WTC11 (cell line): ENCODE measurements around the gene ACTRT2. TPM values are rescaled to one million over a fixed set of nuclear protein-coding genes. Genes with fewer than 3 reads are reported as not detected.

Source experiments
- ATAC-seq: fragments of 200-7000 bp; cut with Tn5 transposase; 2 replicates; pipeline ENCODE4 v1.10.0; 2021; ENCODE audit warnings: mild to moderate bottlenecking, moderate library complexity
- CTCF ChIA-PET: fragments of 300-600 bp; sonication (Branson Sonifier 250); formaldehyde crosslinking; loops from one replicate; lab custom pipeline; 2021; ENCODE audit warnings: antibody characterized with exemption; lab: Charles Lee
- POLR2A ChIA-PET: fragments of 350-600 bp; sonication (Branson Sonifier 250); formaldehyde crosslinking; loops from one replicate; lab custom pipeline; 2021; ENCODE audit warnings: antibody characterized with exemption; lab: Charles Lee
- DNase-seq: peaks from one replicate; pipeline ENCODE4 v3.0.0; 2021; ENCODE audit warnings: low spot score
- H3K27ac Mint-ChIP-seq: 2 replicates; pipeline ENCODE4 v1.8.0; 2021; ENCODE audit warnings: mixed read lengths
- H3K27me3 Mint-ChIP-seq: 2 replicates; pipeline ENCODE4 v1.8.0; 2021; ENCODE audit warnings: low read depth, mild to moderate bottlenecking, moderate library complexity, mixed read lengths
- H3K36me3 Mint-ChIP-seq: 2 replicates; pipeline ENCODE4 v1.8.0; 2021; ENCODE audit warnings: mixed read lengths
- H3K4me1 Mint-ChIP-seq: 2 replicates; pipeline ENCODE4 v1.8.0; 2022; ENCODE audit warnings: mixed read lengths
- H3K4me3 Mint-ChIP-seq: 2 replicates; pipeline ENCODE4 v1.8.0; 2021; ENCODE audit warnings: mild to moderate bottlenecking, moderate library complexity, mixed read lengths
- H3K9me3 Mint-ChIP-seq: 2 replicates; pipeline ENCODE4 v1.8.0; 2021; ENCODE audit warnings: mixed read lengths
- CREB1 ChIP-seq: sonication (generic); formaldehyde crosslinking; IDR thresholded peaks from 2 replicates; pipeline ENCODE4 v1.8.0; 2023; ENCODE audit warnings: mild to moderate bottlenecking, missing genetic modification reagents
- EMX1 ChIP-seq: fragments of 250-450 bp; sonication (Bioruptor Pico); IDR thresholded peaks from 2 replicates; pipeline ENCODE4 v1.8.0; 2021; ENCODE audit warnings: mild to moderate bottlenecking
- ESRRA ChIP-seq: sonication (generic); formaldehyde crosslinking; IDR thresholded peaks from 2 replicates; pipeline ENCODE4 v1.8.1; 2022; ENCODE audit warnings: mild to moderate bottlenecking, missing genetic modification reagents, borderline replicate concordance
- FOXP1 ChIP-seq: sonication (generic); formaldehyde crosslinking; IDR thresholded peaks from 2 replicates; pipeline ENCODE4 v1.8.0; 2022; ENCODE audit warnings: missing genetic modification reagents, mild to moderate bottlenecking, moderate library complexity, borderline replicate concordance
- HMGA2 ChIP-seq: fragments of 250-450 bp; sonication (Bioruptor Pico); IDR thresholded peaks from 2 replicates; pipeline ENCODE4 v1.4.0; 2021; ENCODE audit warnings: mild to moderate bottlenecking, moderate library complexity
- IRF2 ChIP-seq: sonication (generic); formaldehyde crosslinking; IDR thresholded peaks from 2 replicates; pipeline ENCODE4 v1.8.0; 2022; ENCODE audit warnings: low read depth, missing genetic modification reagents, borderline replicate concordance
- NR2C2 ChIP-seq: sonication (generic); formaldehyde crosslinking; IDR thresholded peaks from 2 replicates; pipeline ENCODE4 v1.8.0; 2022; ENCODE audit warnings: mild to moderate bottlenecking, missing genetic modification reagents
- ZNF263 ChIP-seq: sonication (generic); formaldehyde crosslinking; IDR thresholded peaks from 2 replicates; pipeline ENCODE4 v1.8.1; 2022; ENCODE audit warnings: low read depth, mild to moderate bottlenecking, moderate library complexity, missing genetic modification reagents
- ZNF671 ChIP-seq: fragments of 250-450 bp; sonication (Bioruptor Pico); IDR thresholded peaks from 2 replicates; pipeline ENCODE4 v1.8.0; 2021; ENCODE audit warnings: mild to moderate bottlenecking
- total RNA-seq: library from RNA; stranded (reverse); gene quantifications from 3 replicates; pipeline ENCODE4 v1.2.3, GENCODE V29; 2021
- TF ChIP-seq, protein P1 (sequence below): sonication (generic); formaldehyde crosslinking; IDR thresholded peaks from 2 replicates; pipeline ENCODE4 v1.8.1; 2022; ENCODE audit warnings: mild to moderate bottlenecking, moderate library complexity, missing genetic modification reagents
- TF ChIP-seq, protein P2 (sequence below): fragments of 250-450 bp; sonication (Bioruptor Pico); IDR thresholded peaks from 2 replicates; pipeline ENCODE4 v1.9.0; 2021; ENCODE audit warnings: mild to moderate bottlenecking
- TF ChIP-seq, protein P3 (sequence below): sonication (generic); formaldehyde crosslinking; conservative IDR thresholded peaks from 2 replicates; pipeline ENCODE4 v1.8.1; 2022; ENCODE audit warnings: mild to moderate bottlenecking, missing genetic modification reagents
- TF ChIP-seq, protein P4 (sequence below): fragments of 250-450 bp; sonication (Bioruptor Pico); IDR thresholded peaks from 2 replicates; pipeline ENCODE4 v1.8.0; 2021; ENCODE audit warnings: mild to moderate bottlenecking
- TF ChIP-seq, protein P5 (sequence below): fragments of 250-450 bp; sonication (Bioruptor Pico); IDR thresholded peaks from 2 replicates; pipeline ENCODE4 v1.9.0; 2021; ENCODE audit warnings: mild to moderate bottlenecking, borderline replicate concordance
- TF ChIP-seq, protein P6 (sequence below): sonication (generic); formaldehyde crosslinking; IDR thresholded peaks from 2 replicates; pipeline ENCODE4 v1.8.1; 2023; ENCODE audit warnings: mild to moderate bottlenecking, missing genetic modification reagents

ACTRT2 gene
- total RNA-seq, 1 experiment from 2014 or later = not detected

DNA sequence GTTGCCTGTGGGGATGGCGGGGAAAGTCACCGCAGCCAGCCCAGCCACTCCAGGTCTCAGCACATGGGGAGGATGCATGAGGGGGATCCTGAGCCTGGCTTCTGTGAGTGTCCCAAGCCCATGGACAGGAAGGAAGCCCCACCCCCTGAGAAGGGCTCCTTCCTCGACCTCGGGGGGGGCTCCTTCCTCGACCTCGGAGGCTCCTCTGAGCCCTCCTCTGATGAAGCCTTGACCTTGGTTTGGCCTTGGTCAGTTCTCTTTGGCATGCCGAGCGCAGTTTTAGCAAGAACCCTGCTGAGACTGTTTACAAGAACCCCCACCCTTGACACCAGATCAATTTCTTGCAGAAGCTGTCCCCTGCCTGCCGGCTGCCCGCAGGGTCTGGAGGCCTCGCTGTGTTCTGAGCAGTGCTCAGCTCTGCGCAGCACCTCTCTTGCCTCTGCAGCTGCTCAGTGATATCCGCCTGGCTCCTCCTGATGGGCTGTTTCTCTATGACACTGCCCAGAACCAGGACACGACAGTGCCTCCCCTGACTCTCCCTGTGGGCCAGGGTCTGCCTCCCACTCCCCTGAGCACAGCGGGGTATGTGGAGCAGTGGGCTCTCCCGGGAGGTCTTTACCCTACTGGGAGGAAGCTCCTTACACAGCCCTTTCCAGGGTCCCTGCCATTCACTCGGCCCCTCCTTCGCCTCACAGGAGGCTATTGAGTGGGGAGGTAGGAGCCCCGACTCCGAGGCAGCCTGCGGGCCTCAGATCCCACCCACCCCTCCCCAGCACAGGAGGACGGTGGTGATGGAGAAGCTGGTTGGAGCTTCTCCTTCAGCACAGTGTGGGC lies 15.4 kb downstream of the ACTRT2 start:
- Mint-ChIP-seq H3K4me1 (no peaks in the 10 kb centered on the region), H3K27me3 (no peaks in the 10 kb centered on the region), H3K9me3 (no peaks in the 10 kb centered on the region), H3K4me3 (no peak overlapping the region), H3K36me3 (no peaks in the 10 kb centered on the region), H3K27ac (no peak overlapping the region)
- ChIA-PET POLR2A (no interaction called here), CTCF (no interaction called here)
- ATAC-seq (no peak), DNase-seq (no peak)
- TF ChIP-seq EMX1 (CRISPR knock-in tag) = no peak
- no peak for TF ChIP-seq ZNF671 (CRISPR knock-in tag)
- TF ChIP-seq HMGA2 (CRISPR knock-in tag) = no peak
- TF ChIP-seq ESRRA = no peak

DNA sequence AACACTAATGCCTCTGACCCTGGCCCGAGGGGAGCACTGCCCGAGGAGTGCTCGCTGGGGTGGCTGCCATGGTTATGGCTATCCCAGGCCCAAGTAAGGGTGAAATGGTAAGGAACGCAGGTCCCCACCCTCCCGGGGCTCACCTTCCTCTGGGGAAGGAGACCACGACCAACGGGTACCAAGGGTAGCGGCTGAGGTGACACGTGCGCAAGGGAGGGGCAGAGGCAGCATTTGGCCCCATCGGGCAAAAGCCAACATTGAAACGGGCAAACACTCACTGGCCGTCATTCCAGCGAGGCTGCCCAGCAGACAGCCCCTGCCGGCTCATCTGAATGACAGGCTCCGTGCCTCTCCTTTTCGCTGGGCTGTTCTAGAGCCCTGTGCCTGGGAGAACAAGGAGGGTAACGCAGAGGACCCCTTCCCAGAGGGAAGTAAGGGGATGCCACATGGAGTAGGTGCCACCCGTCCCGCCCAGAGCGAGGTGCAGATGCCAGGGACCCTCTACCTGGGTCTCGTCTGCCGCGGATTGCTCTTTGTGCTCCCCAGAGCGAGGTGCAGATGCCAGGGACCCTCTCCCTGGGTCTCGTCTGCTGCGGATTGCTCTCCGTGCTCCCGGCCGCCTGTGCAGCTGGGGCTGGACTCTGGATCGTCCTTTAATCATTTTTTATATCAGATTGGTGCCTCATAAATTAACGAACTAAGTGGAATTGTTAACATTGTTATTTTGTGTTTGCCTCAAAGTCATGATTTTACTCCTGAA lies 16.2 kb downstream of the ACTRT2 start:
- Mint-ChIP-seq H3K27ac (no peak overlapping the region), H3K4me3 (no peak overlapping the region), H3K36me3 (no peaks in the 10 kb centered on the region)
- POLR2A ChIA-PET = no interaction called here
- DNase-seq = no peak
- TF ChIP-seq, protein P1, sequence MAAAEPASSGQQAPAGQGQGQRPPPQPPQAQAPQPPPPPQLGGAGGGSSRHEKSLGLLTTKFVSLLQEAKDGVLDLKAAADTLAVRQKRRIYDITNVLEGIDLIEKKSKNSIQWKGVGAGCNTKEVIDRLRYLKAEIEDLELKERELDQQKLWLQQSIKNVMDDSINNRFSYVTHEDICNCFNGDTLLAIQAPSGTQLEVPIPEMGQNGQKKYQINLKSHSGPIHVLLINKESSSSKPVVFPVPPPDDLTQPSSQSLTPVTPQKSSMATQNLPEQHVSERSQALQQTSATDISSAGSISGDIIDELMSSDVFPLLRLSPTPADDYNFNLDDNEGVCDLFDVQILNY (CRISPR knock-in tag) = no peak
- no peak for TF ChIP-seq IRF2 (CRISPR knock-in tag)
- no peak for TF ChIP-seq CREB1 (CRISPR knock-in tag)
- no peak for TF ChIP-seq NR2C2 (CRISPR knock-in tag)
- TF ChIP-seq FOXP1 (CRISPR knock-in tag) = no peak
- TF ChIP-seq, protein P2, sequence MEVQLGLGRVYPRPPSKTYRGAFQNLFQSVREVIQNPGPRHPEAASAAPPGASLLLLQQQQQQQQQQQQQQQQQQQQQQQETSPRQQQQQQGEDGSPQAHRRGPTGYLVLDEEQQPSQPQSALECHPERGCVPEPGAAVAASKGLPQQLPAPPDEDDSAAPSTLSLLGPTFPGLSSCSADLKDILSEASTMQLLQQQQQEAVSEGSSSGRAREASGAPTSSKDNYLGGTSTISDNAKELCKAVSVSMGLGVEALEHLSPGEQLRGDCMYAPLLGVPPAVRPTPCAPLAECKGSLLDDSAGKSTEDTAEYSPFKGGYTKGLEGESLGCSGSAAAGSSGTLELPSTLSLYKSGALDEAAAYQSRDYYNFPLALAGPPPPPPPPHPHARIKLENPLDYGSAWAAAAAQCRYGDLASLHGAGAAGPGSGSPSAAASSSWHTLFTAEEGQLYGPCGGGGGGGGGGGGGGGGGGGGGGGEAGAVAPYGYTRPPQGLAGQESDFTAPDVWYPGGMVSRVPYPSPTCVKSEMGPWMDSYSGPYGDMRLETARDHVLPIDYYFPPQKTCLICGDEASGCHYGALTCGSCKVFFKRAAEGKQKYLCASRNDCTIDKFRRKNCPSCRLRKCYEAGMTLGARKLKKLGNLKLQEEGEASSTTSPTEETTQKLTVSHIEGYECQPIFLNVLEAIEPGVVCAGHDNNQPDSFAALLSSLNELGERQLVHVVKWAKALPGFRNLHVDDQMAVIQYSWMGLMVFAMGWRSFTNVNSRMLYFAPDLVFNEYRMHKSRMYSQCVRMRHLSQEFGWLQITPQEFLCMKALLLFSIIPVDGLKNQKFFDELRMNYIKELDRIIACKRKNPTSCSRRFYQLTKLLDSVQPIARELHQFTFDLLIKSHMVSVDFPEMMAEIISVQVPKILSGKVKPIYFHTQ (CRISPR knock-in tag) = no peak
- no peak for TF ChIP-seq ESRRA
- TF ChIP-seq, protein P3, sequence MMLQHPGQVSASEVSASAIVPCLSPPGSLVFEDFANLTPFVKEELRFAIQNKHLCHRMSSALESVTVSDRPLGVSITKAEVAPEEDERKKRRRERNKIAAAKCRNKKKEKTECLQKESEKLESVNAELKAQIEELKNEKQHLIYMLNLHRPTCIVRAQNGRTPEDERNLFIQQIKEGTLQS (CRISPR knock-in tag) = no peak
- TF ChIP-seq, protein P4, sequence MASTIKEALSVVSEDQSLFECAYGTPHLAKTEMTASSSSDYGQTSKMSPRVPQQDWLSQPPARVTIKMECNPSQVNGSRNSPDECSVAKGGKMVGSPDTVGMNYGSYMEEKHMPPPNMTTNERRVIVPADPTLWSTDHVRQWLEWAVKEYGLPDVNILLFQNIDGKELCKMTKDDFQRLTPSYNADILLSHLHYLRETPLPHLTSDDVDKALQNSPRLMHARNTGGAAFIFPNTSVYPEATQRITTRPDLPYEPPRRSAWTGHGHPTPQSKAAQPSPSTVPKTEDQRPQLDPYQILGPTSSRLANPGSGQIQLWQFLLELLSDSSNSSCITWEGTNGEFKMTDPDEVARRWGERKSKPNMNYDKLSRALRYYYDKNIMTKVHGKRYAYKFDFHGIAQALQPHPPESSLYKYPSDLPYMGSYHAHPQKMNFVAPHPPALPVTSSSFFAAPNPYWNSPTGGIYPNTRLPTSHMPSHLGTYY (CRISPR knock-in tag) = no peak
- TF ChIP-seq, protein P5, sequence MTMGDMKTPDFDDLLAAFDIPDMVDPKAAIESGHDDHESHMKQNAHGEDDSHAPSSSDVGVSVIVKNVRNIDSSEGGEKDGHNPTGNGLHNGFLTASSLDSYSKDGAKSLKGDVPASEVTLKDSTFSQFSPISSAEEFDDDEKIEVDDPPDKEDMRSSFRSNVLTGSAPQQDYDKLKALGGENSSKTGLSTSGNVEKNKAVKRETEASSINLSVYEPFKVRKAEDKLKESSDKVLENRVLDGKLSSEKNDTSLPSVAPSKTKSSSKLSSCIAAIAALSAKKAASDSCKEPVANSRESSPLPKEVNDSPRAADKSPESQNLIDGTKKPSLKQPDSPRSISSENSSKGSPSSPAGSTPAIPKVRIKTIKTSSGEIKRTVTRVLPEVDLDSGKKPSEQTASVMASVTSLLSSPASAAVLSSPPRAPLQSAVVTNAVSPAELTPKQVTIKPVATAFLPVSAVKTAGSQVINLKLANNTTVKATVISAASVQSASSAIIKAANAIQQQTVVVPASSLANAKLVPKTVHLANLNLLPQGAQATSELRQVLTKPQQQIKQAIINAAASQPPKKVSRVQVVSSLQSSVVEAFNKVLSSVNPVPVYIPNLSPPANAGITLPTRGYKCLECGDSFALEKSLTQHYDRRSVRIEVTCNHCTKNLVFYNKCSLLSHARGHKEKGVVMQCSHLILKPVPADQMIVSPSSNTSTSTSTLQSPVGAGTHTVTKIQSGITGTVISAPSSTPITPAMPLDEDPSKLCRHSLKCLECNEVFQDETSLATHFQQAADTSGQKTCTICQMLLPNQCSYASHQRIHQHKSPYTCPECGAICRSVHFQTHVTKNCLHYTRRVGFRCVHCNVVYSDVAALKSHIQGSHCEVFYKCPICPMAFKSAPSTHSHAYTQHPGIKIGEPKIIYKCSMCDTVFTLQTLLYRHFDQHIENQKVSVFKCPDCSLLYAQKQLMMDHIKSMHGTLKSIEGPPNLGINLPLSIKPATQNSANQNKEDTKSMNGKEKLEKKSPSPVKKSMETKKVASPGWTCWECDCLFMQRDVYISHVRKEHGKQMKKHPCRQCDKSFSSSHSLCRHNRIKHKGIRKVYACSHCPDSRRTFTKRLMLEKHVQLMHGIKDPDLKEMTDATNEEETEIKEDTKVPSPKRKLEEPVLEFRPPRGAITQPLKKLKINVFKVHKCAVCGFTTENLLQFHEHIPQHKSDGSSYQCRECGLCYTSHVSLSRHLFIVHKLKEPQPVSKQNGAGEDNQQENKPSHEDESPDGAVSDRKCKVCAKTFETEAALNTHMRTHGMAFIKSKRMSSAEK (CRISPR knock-in tag) = no peak
- TF ChIP-seq, protein P6, sequence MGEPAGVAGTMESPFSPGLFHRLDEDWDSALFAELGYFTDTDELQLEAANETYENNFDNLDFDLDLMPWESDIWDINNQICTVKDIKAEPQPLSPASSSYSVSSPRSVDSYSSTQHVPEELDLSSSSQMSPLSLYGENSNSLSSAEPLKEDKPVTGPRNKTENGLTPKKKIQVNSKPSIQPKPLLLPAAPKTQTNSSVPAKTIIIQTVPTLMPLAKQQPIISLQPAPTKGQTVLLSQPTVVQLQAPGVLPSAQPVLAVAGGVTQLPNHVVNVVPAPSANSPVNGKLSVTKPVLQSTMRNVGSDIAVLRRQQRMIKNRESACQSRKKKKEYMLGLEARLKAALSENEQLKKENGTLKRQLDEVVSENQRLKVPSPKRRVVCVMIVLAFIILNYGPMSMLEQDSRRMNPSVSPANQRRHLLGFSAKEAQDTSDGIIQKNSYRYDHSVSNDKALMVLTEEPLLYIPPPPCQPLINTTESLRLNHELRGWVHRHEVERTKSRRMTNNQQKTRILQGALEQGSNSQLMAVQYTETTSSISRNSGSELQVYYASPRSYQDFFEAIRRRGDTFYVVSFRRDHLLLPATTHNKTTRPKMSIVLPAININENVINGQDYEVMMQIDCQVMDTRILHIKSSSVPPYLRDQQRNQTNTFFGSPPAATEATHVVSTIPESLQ (CRISPR knock-in tag) = no peak
- TF ChIP-seq ZNF263 (CRISPR knock-in tag) = no peak
- TF ChIP-seq, all 79 proteins: peak for 0
- H3K4me1 Mint-ChIP-seq = no peaks in the 10 kb centered on the region
- H3K27me3 Mint-ChIP-seq = no peaks in the 10 kb centered on the region
- CTCF ChIA-PET = no interaction called here
- ATAC-seq = no peak
- no peaks in the 10 kb centered on the region for H3K9me3 Mint-ChIP-seq
